IMR-90 (cell line): ENCODE measurements around the gene BOD1.

Experiments
- BHLHE40 ChIP-seq: fragments of 150-350 bp; IDR thresholded peaks from 2 replicates; pipeline ENCODE4 v1.6.1; 2016; ENCODE audit warnings: mild to moderate bottlenecking, low read depth, low read length
- CEBPB ChIP-seq: IDR thresholded peaks from 2 replicates; pipeline ENCODE4 v1.6.1; 2012; ENCODE audit warnings: low read depth, low read length, improper control_type of control experiment
- MAFK ChIP-seq: IDR thresholded peaks from 2 replicates; pipeline ENCODE4 v1.6.1; 2012; ENCODE audit warnings: low read depth, low read length, improper control_type of control experiment
- MAZ ChIP-seq: IDR thresholded peaks from 2 replicates; pipeline ENCODE4 v1.6.1; 2012; ENCODE audit warnings: low read depth, mild to moderate bottlenecking, low read length, improper control_type of control experiment, moderate library complexity, borderline replicate concordance
- NFE2L2 ChIP-seq: fragments of 150-350 bp; IDR thresholded peaks from 2 replicates; pipeline ENCODE4 v1.6.1; 2016; ENCODE audit warnings: low read depth, mild to moderate bottlenecking, low read length
- POLR2A ChIP-seq: IDR thresholded peaks from 2 replicates; pipeline ENCODE4 v1.6.1; 2012; ENCODE audit warnings: mild to moderate bottlenecking, low read depth, low read length
- RFX5 ChIP-seq: IDR thresholded peaks from 2 replicates; pipeline ENCODE4 v1.8.0; 2012; ENCODE audit warnings: low read depth, mild to moderate bottlenecking, low read length, moderate library complexity
- SMC3 ChIP-seq: fragments of 150-350 bp; IDR thresholded peaks from 2 replicates; pipeline ENCODE4 v1.6.1; 2016; ENCODE audit warnings: low read depth, mild to moderate bottlenecking, antibody characterized with exemption, low read length, moderate library complexity
- USF2 ChIP-seq: fragments of 150-350 bp; IDR thresholded peaks from 2 replicates; pipeline ENCODE4 v1.6.1; 2017; ENCODE audit warnings: mild to moderate bottlenecking, antibody characterized with exemption, low read length, low read depth
- TF ChIP-seq, protein P1 (sequence below): conservative IDR thresholded peaks from 2 replicates; pipeline ENCODE4 v1.5.1; 2012; ENCODE audit warnings: mild to moderate bottlenecking, low read depth, low read length, improper control_type of control experiment

DNA sequence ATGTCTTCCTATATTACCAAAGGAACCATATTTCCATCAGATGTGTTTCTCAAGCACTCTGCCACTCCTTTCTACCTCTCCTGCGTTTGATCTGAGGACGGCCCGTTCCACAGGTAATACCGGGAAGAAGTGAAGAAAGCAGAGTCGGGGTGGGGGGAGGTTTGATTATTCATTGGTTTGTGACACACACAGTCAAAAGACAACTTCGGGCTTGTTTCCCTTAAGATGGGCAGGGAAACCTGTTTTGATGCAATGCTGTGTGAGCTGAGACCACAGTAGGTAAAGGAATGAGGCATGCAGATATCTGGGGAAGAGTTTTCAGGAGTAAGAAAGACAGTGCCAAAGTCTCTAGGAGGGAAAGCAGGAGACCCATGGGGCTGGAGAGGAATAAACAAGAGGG, 54.0 kb downstream of the BOD1 start:
- TF ChIP-seq MAZ (no peak), POLR2A (no peak), BHLHE40 (no peak), USF2 (no peak), SMC3 (no peak), MAFK (no peak), CEBPB (no peak), RFX5 (no peak), NFE2L2 (no peak)
- TF ChIP-seq, protein P1, sequence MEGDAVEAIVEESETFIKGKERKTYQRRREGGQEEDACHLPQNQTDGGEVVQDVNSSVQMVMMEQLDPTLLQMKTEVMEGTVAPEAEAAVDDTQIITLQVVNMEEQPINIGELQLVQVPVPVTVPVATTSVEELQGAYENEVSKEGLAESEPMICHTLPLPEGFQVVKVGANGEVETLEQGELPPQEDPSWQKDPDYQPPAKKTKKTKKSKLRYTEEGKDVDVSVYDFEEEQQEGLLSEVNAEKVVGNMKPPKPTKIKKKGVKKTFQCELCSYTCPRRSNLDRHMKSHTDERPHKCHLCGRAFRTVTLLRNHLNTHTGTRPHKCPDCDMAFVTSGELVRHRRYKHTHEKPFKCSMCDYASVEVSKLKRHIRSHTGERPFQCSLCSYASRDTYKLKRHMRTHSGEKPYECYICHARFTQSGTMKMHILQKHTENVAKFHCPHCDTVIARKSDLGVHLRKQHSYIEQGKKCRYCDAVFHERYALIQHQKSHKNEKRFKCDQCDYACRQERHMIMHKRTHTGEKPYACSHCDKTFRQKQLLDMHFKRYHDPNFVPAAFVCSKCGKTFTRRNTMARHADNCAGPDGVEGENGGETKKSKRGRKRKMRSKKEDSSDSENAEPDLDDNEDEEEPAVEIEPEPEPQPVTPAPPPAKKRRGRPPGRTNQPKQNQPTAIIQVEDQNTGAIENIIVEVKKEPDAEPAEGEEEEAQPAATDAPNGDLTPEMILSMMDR, result no peak
